ENCODE data around the gene SIGLEC11.
A peak's percentile ranks its signal among the peaks of the same experiment; 100 is the strongest.
"Not testable (repeated sequence)": the region's sequence is repeated elsewhere in the genome, so short reads cannot be mapped to it uniquely, and the experiment has no call there.

The SIGLEC11 gene

DNA sequence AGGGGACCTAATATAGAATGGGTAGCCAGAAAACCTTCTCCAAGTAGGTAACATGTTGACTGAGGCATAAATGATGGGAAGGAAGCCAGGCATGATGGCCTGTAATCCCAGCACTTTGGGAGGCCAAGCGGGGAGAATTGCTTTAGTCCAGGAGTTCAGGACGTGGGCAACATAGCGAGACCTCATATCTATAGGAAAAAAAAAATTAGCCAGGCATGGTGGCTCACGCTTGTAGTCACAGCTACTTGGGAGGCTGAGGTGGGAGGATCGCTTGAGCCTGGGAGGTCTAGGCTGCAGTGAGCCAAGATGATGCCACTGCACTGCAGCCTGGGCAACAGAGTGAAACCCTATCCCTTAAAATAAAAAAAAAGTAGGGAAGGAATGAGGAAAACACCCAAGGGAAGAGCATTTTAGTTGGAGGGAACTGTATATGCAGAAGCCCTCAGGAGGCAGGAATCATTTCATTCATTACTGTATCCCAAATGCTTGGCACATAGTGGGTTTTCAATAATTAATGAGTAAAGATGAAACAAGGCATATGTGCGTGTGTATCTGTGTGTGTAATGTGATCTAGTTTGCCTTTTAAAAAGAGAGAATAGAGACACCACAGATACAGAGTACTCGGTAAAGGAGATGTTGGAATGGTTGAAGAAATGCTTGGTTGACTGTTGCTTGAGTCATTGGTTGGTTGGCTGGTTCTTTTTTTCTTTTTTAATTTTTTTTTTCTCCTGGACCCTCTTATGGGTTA lies 29.5 kb downstream of the SIGLEC11 start:
- DNase-seq, result no peak
- in situ Hi-C loops (cut with HindIII; ENCODE audit: low pct_ligation_motif_present, low pct_unique_long_range_greater_than_20kb, low sequenced_read_pairs), result no loop called here

DNA sequence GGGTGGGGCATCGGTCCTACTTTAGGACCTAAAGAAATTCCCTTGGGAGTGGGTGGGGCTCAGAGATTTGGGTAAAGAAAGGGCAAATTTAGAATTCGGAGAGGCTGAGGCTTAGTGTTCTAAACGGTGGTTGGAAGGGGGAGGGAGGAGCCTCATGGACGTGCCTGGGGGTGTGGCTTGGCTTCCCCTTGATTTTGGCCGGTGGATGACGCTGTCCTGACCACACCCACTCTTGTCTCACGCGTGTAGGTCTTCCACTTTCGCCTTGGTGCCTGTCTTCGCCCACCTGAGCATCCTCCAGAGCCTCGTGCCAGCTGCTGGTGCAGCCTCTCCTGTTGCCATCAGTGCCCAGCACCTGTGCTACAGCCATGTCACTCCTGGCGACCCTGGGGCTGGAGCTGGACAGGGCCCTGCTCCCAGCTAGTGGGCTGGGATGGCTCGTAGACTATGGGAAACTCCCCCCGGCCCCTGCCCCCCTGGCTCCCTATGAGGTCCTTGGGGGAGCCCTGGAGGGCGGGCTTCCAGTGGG lies 30.4 kb downstream of the SIGLEC11 start:
- in situ Hi-C loops (cut with HindIII; ENCODE audit: low pct_ligation_motif_present, low pct_unique_long_range_greater_than_20kb, low sequenced_read_pairs), result no loop called here
- no peak for DNase-seq

DNA sequence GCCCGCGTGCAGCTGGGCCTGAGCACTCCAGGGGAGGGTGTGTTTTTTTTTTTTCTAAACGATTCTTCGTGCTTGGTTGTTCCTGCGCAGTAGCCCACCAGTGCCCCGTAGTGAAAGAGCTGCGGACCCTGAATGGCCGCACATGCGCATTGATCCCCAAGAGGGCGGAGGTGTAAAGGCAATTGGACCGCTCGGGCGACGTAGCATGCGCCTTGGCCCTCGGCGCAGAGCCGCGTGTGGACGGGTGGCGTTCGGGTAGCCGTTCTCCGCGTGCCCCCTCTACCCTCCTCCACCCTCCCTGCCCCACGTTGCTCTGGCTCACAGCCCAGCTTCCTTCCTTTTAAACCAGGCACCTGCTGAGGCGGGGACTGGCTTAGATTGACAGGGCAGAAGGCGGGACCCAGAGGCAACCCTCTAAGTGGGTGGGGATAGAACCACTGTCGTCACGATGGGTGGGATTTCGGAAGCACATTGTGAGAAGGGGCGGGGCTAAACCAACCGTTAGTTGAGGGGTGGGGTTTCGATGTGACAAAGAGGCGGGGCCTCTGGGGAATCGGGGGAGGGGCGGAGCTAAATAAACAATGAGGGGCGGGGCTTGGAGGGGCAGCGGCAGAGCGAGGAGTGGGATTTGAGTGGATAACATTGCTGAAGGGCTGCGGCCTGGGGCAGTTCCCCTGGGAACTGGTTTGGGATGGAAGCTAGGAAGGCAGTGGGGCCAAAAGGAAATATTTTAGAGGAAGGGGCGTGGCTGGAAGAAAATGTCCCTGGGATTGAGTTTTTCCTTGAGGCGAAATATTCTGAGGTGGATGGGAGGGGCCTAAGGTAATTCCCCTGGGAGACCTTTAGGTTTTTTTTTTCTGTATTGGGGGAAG lies 31.1 kb downstream of the SIGLEC11 start:
- peak; percentile 91 for DNase-seq
- in situ Hi-C loops (cut with HindIII; ENCODE audit: low pct_ligation_motif_present, low pct_unique_long_range_greater_than_20kb, low sequenced_read_pairs), result no loop called here

DNA sequence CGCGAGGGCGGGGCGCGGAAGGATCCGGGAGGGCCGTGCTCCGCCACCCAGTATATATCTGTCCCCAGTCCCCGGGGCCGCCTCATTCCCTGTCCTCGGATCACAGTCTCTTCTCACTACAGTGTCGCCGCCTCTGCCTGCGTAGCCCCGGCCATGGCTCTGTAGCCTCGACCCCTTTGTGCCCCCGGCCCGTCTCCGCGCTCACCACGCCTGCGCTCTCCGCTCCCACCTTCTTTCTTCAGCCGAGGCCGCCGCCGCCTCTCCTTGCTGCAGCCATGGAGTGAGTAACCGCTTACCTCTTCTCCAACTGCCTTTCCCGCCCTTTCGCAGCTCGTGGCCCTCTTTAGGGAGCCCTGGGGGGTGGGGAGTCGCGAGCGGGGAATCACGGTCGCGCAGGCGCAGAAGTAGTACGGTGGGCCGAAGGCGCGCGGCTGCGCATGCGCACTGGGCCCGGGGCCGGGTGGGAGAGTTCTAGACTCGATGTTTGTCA lies 31.8 kb downstream of the SIGLEC11 start, which contains the start of the genes ATF5 and NUP62:
ATF5 (plus strand) TSS at position 85 of the 490 bp plus-strand sequence. CDS start 1,646 bp downstream, outside the sequence.
NUP62 (minus strand) TSS at position 384 of the 490 bp plus-strand sequence. CDS start 19,697 bp downstream, outside the sequence.
- in situ Hi-C loops (cut with HindIII; ENCODE audit: low pct_ligation_motif_present, low pct_unique_long_range_greater_than_20kb, low sequenced_read_pairs), result no loop called here
- DNase-seq, result peak; percentile 75

DNA sequence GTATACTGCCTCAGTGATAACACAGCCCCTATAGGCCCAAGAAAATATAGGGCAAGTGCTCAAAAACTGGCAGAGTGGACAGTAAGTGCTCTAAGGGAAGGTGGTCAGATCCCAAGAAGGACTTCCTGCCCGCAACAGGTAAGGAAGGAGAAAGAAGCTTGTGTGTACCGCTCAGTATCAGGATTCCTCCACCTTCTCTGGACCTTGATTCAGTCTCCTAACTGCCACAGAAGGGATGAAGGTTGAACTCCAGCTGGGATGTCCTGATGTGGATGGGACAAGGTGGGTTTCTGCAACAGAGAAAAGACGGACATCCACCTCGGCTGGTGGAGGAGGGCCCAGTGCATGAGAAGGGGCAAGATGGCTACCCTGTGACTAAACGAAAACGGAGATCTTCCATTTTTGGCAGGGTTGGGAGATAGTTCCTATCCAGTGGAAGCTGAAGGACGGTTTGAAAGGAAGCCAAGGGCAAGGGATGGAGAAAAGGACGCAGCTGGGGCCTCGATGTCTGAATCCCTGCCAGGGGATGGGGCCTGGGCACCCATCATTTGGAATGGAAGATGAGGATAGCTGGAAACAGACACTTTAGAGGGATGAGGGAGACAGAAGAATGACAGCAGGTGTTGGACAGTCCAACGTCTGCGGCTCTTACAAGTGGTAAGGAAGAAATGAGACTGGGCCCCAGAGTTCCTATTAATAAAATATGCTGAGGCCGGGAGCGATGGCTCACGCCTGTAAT lies 33.3 kb downstream of the SIGLEC11 start:
- in situ Hi-C loops (cut with HindIII; ENCODE audit: low pct_ligation_motif_present, low pct_unique_long_range_greater_than_20kb, low sequenced_read_pairs), result no loop called here
- no peak for DNase-seq

DNA sequence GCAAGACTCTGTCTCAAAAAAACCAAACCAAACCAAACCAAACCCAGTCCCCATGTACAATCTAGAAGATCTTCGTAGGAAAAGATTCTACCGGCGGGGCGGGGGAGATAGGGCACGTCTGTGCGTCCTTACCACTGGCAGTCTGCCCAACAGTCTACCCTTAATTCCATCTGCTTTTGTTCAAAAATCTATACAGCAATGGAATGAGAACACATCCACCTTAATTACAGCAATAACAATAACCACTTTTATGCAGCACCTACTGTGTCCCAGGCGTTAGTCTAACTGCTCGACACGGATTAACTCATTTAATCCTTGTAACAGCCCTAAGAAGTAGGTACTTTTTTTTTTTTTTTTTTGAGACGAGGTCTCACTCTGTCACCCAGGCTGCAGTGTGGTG lies 34.5 kb downstream of the SIGLEC11 start:
- no peak for DNase-seq
- in situ Hi-C loops (cut with HindIII; ENCODE audit: low pct_ligation_motif_present, low pct_unique_long_range_greater_than_20kb, low sequenced_read_pairs), result no loop called here

DNA sequence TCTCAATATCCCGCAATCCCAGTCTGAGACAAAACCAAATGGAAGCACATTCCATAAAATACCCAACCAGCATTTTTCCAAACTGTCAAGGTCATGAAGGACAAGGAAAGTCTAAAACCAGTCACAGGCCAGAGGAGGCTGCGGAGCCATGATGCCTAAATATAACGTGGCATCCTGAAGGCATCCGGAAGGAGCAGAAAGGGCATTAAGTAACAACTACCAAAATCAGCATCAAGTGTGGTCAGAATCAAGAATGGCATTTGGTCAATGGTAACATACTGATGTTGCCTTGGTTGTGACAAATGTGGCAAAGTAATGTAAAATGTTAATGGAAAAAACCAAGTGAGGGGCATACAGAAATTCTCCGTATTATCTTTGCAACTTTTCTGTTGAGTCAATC lies 35.5 kb downstream of the SIGLEC11 start:
- no peak for DNase-seq
- in situ Hi-C loops (cut with HindIII; ENCODE audit: low pct_ligation_motif_present, low pct_unique_long_range_greater_than_20kb, low sequenced_read_pairs), result no loop called here

DNA sequence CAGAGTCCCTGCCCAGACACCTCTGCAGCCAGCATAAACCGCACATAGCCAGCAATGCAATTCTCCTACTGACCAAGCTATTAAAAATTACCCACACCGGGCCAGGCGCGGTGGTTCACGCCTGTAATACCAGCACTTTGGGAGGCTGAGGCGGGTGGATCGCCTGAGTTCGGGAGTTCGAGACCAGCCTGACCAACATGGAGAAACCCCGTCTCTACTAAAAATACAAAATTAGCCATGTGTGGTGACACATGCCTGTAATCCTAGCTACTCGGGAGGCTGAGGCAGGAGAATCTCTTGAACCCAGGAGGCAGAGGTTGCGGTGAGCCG lies 36.1 kb downstream of the SIGLEC11 start:
- DNase-seq; in situ Hi-C loops (cut with HindIII; ENCODE audit: low pct_ligation_motif_present, low pct_unique_long_range_greater_than_20kb, low sequenced_read_pairs): not testable (repeated sequence)

DNA sequence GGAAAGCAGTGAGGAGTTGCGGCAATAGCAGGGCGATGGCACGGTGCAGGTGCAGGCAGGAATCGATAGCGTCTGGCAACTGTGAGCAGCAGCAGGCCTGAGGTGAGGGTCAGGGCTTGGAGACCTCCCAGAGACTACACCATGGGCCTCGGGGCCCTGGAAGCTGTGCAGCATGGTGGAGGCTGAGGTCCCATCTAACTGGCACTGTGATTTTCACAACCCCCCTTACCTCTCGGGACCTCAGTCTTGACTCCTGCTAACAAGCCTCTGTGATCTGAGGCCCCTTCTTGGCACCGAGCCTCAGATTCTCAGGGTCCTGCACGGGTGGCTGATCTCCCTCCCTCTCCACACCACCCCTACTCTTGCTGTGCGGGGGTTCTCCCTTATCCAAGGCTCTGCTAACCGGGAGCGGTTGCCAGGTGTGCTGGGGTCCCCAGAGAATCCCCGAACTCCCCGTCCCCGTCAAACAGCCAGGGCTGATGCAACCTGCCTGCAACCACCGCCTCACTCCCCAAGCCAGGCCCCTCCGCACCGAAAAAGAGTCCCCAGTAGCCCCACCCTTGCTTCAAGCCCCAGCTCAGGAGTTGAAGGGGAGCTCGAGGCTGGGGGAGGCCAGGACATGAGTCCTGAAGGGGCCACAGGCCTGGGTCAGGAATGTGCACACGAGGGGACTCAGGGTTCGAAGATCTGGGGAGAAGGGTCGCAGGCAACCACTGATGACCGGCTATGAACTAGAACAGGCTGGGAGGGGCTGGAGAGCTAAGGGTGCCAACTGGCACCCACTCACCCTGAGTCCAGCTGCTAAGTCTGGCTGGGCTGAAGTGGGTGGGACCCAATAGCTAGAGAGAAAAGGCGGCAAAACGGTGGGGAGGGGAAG lies 36.7 kb downstream of the SIGLEC11 start:
- in situ Hi-C loops (cut with HindIII; ENCODE audit: low pct_ligation_motif_present, low pct_unique_long_range_greater_than_20kb, low sequenced_read_pairs), result no loop called here
- DNase-seq, result no peak

DNA sequence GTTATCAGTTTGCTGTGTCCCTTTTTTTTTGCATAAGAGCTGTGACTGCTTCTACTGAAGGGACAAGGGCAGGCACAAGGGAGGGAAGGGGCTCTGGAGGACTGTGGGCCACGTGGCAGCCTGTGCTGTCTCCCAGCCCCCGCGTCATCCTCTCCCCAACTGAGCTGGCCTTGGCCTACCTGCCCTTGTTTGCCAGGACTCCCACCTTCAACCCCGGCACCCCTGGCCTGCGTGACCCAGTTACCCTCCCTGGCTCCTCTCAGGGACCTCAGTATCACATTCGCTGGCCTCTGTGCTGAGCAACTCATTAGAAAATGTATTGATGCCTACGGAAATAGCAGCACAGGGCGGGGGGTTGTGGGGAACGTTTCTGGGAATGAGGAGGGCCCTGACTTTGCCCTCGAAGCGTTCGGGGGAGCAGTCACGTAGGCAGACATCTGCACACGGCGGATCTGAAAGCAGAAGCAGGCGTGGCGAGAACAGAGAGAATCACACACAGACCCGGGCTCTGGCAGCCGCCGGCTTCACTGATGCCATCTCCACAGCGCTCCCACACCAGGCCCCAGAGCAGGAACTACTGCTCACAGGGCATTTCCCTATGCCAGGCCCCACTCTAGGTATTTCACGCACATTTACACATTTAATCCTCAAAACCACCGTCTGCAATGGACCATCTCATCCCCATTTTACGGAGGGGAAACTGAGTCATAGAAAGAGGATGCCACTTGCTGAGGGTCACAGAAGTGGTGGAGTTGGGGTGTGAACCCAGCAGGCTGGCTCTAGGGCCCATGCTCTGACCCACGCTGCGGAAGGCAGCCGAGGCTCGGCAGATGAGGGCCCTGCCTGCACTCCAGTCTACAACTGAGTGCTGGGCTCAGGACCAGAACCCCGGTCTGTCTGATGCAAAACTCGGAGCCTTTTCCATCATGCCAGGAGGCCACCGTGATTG lies 37.6 kb downstream of the SIGLEC11 start:
- DNase-seq, result no peak
- in situ Hi-C loops (cut with HindIII; ENCODE audit: low pct_ligation_motif_present, low pct_unique_long_range_greater_than_20kb, low sequenced_read_pairs), result no loop called here

DNA sequence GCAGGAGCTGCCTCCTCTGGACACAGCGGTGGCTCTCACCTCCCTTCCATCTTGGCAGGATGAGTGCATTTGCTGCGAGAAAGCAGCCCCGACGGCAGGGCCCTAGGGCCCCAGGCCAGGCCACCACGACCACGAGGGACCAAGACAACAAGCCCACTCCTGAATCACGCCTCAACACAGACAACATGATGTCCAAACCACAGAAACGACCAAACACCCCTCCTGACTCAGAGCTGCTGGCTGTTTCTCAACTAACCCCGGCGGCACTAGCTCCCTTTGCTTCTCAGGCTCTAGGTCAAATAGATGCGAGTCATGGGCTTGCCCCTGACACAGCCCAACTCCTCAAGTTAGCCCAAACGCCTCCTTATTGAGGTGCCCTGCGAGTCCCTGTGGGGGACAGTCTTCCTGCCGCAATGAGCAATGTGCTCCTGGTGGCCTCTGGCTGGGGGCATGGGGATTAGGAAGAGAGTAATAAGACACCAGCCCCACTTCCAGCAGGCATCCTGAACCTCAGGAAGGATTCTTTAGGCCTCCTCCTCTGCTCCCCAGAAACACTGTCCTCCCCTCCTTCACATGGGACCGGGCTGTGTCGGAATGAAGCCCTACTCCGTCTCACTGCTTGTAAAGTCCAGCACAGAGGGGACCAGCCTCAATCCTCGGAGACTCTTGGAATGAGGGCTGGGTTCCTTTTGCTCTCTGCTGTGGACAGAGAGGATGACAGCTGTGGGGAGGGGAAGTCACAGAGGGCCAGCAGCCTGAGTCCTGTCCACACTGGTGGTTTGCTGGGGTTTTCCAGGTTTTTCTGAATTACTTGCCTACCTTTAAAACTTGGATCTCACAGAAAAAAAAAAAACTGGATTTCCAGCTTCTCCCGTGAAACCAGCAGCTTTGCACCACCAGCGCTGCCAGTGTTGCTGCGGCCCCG lies 38.8 kb downstream of the SIGLEC11 start:
- in situ Hi-C loops (cut with HindIII; ENCODE audit: low pct_ligation_motif_present, low pct_unique_long_range_greater_than_20kb, low sequenced_read_pairs), result no loop called here
- no peak for DNase-seq

DNA sequence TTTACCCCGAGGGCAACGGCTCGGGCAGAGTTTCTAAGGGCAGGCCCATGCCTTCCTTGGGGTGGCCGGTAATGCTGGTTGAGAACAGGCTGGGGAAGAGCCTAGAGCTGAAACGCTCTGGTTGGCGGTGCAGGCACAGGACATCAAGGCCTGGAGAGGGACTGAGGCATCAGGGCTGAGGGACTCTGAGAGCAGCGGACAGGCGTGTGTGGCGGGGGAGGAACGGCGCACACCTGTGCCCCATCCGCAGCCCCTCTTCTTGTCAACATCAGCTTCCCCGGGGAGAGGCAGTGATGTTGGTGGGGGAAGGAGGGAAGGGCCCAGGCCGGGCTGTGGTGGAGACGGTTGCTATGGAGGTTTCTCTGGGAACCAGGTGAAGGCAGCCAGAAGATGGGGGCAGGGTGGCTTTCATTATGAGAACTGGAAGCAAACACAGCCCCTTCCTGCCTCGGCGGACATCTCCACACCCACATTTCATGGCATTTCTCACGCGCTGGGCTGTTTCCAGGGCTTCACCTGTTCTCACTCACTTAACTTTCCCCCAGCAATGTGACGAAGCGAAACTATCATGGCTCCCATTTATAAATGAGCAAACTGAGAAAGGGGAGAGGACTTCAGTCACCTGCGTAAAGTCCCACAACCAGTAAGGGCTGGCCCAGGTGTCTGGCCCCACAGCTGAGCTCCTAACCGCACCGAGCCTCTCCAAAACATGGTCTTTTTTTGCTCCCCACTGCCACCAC lies 40.2 kb downstream of the SIGLEC11 start:
- no peak for DNase-seq
- in situ Hi-C loops (cut with HindIII; ENCODE audit: low pct_ligation_motif_present, low pct_unique_long_range_greater_than_20kb, low sequenced_read_pairs), result no loop called here

DNA sequence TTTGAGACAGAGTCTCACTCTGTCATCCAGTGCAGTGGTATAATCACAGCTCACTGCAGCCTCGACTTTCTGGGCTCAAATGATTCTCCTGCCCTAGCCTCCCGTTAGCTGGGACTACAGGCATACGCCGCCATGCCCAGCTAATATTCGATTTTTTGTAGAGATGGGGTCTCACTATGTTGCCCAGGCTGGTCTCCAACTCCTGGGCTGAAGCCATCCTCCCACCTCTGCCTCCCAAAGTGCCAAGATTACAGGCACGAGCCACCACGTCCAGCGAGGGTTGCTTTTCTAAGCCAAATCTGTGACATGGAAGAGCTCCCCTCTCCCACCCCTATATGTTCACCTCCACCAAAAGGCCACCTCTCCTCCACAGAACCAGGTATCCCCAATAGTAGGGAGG lies 42.9 kb downstream of the SIGLEC11 start:
- in situ Hi-C loops (cut with HindIII; ENCODE audit: low pct_ligation_motif_present, low pct_unique_long_range_greater_than_20kb, low sequenced_read_pairs), result no loop called here

DNA sequence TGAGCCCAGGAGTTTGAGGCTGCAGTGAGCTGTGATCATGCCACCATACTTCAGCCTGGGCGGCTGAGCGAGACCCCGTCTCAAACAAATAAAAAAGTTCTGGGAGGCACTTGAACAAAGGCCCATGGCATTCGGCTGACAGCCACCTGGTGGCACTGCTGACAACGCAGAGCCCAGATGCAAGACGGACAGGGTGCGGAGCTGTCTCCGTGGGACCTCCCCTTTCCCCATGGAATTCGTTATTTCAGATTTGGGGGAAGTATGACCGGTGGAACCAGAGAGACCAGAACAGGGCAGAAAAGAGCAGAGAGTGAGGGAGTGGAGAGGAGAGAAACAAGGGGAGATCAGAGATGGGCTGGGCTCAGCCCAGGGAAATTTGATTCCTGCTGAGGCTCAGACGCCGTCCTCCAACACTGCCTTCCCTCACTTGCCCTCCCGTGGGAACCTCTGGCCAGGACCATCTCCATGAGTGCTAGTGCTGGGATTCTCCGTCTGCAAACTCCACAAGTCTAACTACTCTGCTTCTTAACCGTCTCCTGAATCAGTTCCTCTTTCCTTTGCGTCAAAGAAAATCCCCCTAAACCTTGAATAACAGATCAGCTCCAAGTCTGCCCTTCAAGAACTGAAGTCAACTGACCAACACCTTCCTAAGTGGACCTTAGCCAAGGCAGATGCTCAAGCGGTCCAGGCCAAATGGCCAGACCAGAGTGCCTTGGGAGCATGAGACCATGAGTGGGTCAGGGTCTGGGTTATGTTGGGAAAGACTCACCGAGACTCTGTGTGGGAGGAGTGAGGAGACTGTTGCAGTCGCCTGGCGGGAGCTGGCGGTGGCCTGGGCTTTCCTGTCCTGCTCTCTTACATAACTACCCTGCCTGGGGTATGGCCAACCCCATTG lies 43.9 kb downstream of the SIGLEC11 start:
- DNase-seq, result no peak
- in situ Hi-C loops (cut with HindIII; ENCODE audit: low pct_ligation_motif_present, low pct_unique_long_range_greater_than_20kb, low sequenced_read_pairs), result no loop called here

More for the DNA sequence above, 42.9 kb downstream of the SIGLEC11 start:
- no peak for DNase-seq

Data from ACHN (cell line).